Measurements from ENCODE around the gene RND1.
"Not testable (repeated sequence)": the region's sequence is repeated elsewhere in the genome, so short reads cannot be mapped to it uniquely, and the experiment has no call there.

The RND1 gene

DNA sequence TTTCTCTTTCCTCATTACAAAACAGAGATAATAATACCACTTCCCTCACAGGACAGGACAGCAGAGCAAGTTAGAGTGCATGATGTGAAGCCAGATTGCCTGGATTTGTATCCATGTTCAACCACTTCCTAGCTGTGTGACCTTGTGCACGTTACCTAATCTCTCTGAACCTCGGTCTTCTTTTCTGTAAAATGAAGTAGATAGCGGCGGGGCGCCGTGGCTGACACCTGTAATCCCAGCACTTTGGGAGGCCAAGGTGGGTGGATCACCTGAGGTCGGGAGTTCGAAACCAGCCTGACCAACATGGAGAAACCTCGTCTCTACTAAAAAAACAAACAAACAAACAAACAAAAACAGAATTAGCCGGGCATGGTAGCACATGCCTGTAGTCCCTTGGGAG, 10.7 kb downstream of the RND1 start:
- H3K27me3 Mint-ChIP-seq, H3K9me3 Mint-ChIP-seq, H3K27ac Mint-ChIP-seq, H3K36me3 Mint-ChIP-seq, H3K4me3 Mint-ChIP-seq: not testable (repeated sequence)
- H3K4me1 Mint-ChIP-seq: peaks cover 21% of the 10 kb centered on the region

DNA sequence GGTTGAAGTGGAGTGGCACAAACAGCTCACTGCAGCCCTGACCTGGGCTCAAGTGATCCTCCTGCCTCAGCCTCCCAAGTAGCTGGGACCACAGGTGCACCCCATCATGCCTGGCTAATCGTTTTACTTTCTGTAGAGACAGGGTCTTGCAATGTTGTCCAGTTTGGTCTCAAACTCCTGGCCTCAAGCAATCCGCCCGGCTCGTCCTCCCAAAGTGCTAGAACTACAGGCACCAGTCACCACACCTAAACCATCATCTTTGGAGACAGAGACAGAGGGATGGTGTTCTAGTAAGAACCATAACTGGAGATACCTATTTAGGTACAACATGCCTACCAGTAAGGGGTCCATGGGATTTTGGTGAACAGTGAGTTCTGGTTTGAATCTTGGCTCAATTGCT, 11.2 kb downstream of the RND1 start:
- peaks cover 25% of the 10 kb centered on the region for H3K4me1 Mint-ChIP-seq
- H3K27ac Mint-ChIP-seq: no peak overlapping the region
- H3K4me3 Mint-ChIP-seq: no peak overlapping the region
- no peaks in the 10 kb centered on the region for H3K9me3 Mint-ChIP-seq
- H3K27me3 Mint-ChIP-seq: no peaks in the 10 kb centered on the region
- H3K36me3 Mint-ChIP-seq: peaks cover 5% of the 10 kb centered on the region

DNA sequence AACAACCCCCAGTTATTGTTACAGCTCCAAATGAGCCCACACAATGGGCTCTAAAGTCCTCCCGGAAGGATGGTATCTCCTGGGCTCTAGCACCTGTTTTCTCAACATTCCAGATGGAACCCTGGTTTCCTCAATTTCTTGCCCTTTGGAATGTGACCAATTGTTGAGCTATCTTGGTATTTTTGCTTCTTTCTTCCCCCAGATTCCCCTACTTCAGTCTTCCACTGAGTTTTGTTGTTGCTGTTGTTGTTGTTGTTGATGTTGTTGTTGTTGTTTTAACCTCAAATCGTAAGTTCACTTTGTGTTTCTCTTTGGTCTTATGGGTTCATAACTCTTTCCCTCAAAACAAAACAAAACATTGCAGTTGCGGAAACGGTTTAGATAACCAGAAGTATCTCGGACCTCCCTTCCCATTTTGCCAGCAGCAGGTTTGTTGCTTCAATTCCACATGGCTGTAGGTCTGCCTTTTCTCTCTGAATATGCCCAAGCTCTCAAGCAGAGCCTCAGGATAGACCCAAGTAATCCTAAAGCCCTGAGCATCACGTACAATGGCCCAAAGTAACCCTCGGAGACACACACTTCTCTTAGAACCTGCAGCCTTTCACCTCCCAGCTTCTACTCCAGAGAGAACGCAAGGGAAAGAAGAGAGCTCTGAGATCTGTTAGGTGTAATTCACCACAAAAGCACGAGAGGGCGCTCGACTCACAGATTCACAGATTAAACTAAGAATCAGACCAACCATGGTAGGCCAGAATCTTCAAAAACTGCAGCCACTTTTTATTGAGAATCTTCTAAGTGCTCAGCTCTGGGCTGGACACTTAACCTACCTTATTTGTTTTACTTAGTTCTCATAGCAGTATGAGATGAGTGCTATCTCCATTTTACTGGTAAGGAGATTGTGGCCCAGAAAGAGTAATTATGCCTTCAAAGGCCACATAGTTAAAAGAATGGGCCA, 12.7 kb downstream of the RND1 start:
- H3K36me3 Mint-ChIP-seq: peaks cover 5% of the 10 kb centered on the region
- H3K27ac Mint-ChIP-seq: peak overlapping the region; percentile 97
- no peaks in the 10 kb centered on the region for H3K27me3 Mint-ChIP-seq
- H3K4me3 Mint-ChIP-seq: peak overlapping the region; percentile 87
- peaks cover 31% of the 10 kb centered on the region for H3K4me1 Mint-ChIP-seq
- no peaks in the 10 kb centered on the region for H3K9me3 Mint-ChIP-seq

DNA sequence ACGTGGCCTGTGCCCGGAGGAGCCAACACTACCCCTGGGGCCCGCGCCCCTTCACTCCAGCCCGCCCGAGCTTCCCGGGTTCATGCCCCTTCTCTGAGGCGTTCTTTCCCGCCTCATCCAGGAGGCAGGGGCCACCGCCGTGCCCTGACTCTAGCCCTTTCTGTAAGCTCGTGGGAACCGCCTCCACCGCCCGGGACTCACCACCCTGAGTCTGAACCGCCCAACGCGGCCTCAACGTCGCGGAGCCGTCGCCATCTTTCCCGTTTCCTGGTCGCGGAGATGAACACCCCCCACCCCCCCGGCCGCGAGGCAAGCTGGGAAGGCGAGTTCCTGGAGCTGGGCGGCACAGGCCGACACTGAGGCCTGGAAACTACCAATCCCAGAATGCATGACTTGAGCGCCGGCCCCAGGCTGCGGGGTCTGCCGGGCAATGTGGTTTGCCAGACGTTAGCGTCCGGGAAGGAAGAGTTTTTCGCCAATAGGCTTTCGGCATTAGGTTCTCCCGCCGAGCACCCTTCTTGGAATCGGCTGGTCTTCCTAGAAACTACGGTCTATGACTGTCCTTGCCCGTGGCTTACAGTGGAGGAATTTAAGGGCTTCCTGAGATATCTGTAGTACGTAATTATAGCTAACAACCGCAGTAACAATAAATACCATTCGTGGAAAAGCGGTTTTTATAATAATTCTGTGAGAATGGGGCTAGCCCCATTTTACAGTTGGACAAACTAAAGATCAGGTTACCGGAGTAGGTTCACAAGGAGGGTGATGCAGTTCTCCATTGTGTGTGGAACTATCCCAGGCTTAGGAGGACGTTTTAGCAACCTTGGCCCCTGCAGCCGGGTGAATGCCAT, 13.6 kb downstream of the RND1 start, which contains the start of gene DDX23:
TSS of gene DDX23 (minus strand) at position 281 of the 851 bp plus-strand sequence. CDS start 6,381 bp downstream, outside the sequence.
- Mint-ChIP-seq H3K27me3 (no peaks in the 10 kb centered on the region), H3K27ac (peak within 1 kb of the TSS; percentile 97), H3K4me1 (peaks cover 37% of the 10 kb centered on the region), H3K36me3 (peaks cover 5% of the 10 kb centered on the region), H3K4me3 (peak within 1 kb of the TSS; percentile 87), H3K9me3 (no peaks in the 10 kb centered on the region)

DNA sequence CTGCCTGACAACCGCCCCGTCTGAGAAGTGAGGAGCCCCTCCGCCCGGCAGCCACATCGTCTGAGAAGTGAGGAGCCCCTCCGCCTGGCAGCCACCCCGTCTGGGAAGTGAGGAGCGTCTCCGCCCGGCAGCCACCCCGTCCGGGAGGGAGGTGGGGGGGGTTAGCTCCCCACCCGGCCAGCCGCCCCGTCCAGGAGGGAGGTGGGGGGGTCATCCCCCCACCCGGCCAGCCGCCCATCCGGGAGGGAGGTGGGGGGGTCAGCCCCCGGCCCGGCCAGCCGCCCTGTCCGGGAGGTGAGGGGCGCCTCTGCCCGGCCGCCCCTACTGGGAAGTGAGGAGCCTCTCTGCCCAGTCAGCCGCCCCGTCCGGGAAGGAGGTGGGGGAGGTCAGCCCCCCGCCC, 23.6 kb downstream of the RND1 start:
- not testable (repeated sequence) for H3K4me1 Mint-ChIP-seq, H3K4me3 Mint-ChIP-seq, H3K27me3 Mint-ChIP-seq, H3K27ac Mint-ChIP-seq, H3K9me3 Mint-ChIP-seq
- peaks cover 15% of the 10 kb centered on the region for H3K36me3 Mint-ChIP-seq

DNA sequence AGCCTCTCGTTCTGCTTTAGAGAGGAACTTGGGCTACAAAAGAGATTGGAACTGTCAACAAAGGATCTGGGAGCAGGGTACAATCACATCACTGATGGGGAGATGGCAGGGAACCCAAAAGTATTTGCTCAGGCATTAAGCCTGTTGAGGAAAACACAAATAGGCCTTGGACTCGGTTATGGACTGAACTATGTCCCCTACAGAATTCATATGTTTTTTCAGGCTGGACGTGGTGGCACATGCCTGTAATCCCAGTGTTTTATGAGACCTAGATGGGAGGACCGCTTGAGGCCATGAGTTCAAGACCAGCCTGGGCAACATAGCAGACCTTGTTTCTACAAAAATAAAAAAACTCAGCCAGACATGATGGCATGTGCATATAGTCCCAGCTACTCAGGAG, 27.6 kb downstream of the RND1 start:
- Mint-ChIP-seq H3K4me1 (no peaks in the 10 kb centered on the region), H3K9me3 (no peaks in the 10 kb centered on the region), H3K4me3 (no peak overlapping the region), H3K27ac (no peak overlapping the region), H3K36me3 (peaks cover 17% of the 10 kb centered on the region), H3K27me3 (no peaks in the 10 kb centered on the region)

DNA sequence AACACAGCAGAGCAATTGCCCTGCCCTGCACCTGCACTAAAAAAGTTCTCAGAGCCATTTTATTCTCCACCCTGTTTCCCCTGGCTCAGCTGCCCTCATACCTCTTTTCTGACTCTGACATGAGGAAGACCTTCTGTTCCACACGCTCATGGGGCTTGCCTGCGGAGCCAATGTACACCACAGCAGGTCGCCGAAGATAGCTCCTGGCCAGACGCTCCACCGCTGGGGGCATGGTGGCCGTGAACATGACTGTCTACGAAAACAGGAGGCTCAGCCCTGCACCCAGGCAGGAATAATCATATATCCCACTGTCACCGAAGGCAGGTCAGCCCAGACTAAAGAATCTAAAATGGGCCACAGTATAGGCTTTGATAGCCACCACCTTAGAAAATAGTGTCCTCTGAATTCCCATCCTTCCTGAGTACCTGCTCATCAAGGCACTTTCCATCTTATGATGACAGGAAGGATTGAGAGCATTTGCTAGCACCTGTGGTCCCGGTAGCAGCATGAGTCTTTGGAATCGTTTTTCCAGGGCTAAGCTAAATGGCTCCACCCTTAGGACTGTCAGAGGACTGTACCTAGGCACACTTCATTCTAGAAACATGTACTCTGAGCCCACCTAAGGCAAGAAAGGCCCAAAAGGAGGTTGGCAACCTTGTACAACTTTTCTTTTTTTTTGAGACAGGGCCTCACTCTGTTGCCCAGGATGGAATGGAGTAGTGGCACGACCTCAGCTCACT, 33.2 kb downstream of the RND1 start:
- Mint-ChIP-seq H3K4me1 (no peaks in the 10 kb centered on the region), H3K27ac (no peak overlapping the region), H3K9me3 (no peaks in the 10 kb centered on the region), H3K4me3 (no peak overlapping the region), H3K36me3 (peaks cover 14% of the 10 kb centered on the region), H3K27me3 (no peaks in the 10 kb centered on the region)

DNA sequence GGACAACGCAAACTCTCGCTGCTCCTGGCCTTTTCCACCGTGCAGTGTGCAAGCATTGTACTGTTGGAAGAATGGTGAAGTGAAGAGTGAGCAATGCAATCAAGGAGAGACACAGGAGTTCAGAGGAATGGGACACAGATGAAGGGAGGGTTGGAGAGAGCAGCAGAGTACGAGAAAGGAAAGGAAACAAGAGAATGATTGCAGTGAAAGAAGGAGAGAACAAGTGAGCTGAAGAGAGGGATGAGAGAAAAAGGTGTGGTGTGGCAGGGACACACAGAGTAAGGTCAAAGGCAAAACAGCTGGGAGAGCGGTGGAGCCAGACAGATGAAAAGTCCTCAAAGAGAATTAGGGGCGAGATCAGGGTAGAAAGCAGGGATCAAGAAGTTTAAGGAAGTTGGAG, 34.4 kb downstream of the RND1 start:
- H3K27me3 Mint-ChIP-seq: no peaks in the 10 kb centered on the region
- no peaks in the 10 kb centered on the region for H3K4me1 Mint-ChIP-seq
- H3K36me3 Mint-ChIP-seq: peaks cover 10% of the 10 kb centered on the region
- H3K4me3 Mint-ChIP-seq: no peak overlapping the region
- no peaks in the 10 kb centered on the region for H3K9me3 Mint-ChIP-seq
- H3K27ac Mint-ChIP-seq: no peak overlapping the region

DNA sequence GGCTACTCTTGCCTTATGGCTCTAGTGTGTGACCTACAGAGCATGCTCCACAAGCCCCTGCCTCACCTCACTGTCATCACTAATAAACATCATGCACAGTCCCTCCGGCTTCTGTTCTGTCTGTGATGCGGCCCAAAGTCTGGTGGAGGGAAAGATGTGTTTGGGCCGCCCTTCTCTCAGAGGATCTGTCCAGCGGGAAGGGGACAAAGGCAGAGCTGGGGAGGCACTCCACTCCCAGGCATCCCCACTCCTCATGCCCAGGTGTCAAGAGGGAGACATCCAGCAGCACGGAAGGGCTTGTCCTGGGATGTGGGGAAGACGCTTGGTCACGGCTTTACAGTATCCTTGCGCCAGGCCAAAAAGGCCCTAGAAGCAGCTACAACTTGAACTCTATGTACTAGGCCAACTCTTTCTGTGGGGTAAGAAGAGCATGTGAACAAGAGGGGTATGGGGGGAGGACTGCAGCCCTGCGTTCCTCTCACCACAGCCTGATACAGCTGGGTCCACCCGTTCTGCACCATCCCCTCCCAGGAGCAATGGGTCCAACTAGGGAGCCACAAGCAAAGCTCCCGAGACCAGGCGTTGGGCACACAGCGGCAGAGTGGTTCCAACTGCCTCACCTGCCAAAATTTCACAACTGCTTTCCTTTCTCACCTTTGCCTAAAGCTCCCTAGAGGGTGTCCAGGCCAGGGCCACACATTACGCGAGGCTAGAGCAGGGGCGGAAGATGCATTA, 36.7 kb downstream of the RND1 start:
- Mint-ChIP-seq H3K4me3 (no peak overlapping the region), H3K36me3 (peaks cover 9% of the 10 kb centered on the region), H3K27me3 (no peaks in the 10 kb centered on the region), H3K4me1 (no peaks in the 10 kb centered on the region), H3K9me3 (no peaks in the 10 kb centered on the region), H3K27ac (no peak overlapping the region)

DNA sequence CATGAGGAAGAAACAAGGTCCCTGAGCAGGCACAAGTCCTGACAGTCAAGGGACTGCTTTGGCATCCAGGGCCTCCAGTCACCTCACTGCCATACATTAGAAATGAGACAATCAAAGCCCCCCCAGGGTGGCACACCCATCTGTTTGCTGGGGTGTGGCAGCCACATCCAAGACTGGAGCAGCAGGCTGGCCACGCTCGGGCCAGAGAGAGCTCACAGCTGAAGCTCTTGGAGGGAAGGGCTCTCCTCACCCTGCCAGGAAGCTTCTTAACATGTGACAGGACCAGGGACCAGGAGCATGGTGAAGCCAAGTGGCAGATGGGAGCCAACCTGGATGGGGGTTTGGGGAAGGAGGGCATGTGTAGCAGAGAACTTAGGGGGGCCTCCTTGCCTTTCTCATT, 37.4 kb downstream of the RND1 start:
- Mint-ChIP-seq H3K36me3 (peaks cover 6% of the 10 kb centered on the region), H3K9me3 (no peaks in the 10 kb centered on the region), H3K27ac (no peak overlapping the region), H3K4me3 (no peak overlapping the region), H3K27me3 (no peaks in the 10 kb centered on the region), H3K4me1 (no peaks in the 10 kb centered on the region)

DNA sequence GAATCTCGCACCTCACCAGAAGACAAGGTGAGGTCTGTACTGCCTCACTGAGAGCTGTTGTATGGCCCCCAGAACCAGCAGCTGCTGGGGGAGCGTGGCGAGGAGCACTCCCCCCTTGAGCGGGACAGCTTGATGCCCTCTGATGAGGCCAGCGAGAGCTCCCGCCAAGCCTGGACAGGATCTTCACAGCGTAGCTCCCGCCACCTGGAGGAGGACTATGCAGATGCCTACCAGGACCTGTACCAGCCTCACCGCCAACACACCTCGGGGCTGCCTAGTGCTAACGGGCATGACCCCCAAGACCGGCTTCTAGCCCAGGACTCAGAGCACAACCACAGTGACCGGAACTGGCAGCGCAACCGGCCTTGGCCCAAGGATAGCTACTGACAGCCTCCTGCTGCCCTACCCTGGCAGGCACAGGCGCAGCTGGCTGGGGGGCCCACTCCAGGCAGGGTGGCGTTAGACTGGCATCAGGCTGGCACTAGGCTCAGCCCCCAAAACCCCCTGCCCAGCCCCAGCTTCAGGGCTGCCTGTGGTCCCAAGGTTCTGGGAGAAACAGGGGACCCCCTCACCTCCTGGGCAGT, 38.1 kb downstream of the RND1 start:
- Mint-ChIP-seq H3K27me3 (no peaks in the 10 kb centered on the region), H3K9me3 (no peaks in the 10 kb centered on the region), H3K4me1 (no peaks in the 10 kb centered on the region), H3K4me3 (no peak overlapping the region), H3K27ac (no peak overlapping the region), H3K36me3 (peaks cover 3% of the 10 kb centered on the region)

DNA sequence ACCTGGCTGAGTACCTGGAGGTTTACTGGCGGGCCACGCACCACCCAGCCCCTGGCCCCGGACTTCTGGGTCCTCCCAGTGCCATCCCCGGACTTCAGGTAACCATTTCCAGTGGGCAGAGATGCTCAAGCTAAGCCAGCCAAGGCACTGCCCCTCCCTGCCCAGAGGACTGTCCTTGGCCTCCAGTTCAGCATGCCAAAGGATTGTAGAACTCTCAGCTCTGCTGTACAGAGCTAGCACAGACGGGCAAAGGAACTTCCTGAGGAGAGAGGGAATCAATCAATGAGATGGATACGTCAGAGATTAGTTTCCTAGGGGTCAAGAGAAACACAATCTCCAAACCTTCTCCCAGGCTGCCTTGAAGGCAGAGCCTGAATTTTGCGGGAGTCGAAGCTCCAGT, 38.6 kb downstream of the RND1 start:
- no peaks in the 10 kb centered on the region for H3K27me3 Mint-ChIP-seq
- no peaks in the 10 kb centered on the region for H3K36me3 Mint-ChIP-seq
- no peaks in the 10 kb centered on the region for H3K9me3 Mint-ChIP-seq
- H3K27ac Mint-ChIP-seq: no peak overlapping the region
- H3K4me1 Mint-ChIP-seq: no peaks in the 10 kb centered on the region
- H3K4me3 Mint-ChIP-seq: no peak overlapping the region

DNA sequence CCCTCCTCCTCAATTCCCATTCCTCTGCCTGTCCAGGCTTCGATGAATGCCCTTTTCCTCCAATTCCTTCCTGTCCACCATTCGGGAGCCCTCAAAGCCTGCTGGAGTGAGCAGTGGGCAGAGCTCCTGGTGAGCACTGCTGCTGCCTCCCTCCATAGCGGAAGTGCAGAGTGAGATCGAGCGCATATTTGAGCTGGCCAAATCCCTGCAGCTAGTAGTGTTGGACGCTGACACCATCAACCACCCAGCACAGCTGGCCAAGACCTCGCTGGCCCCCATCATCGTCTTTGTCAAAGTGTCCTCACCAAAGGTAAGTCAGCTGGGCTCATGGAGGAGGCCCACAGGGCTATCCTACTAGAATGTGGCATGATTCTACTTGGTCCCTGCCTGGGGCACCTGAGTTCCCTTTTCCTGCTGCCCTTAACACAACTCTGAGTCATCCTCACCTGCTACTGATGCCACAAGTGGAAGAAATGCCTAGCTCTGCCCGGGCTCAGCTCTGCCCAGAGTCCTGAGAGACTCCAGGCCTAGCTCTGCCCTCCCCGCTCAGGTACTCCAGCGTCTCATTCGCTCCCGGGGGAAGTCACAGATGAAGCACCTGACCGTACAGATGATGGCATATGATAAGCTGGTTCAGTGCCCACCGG, 39.3 kb downstream of the RND1 start:
- no peaks in the 10 kb centered on the region for H3K27me3 Mint-ChIP-seq

DNA sequence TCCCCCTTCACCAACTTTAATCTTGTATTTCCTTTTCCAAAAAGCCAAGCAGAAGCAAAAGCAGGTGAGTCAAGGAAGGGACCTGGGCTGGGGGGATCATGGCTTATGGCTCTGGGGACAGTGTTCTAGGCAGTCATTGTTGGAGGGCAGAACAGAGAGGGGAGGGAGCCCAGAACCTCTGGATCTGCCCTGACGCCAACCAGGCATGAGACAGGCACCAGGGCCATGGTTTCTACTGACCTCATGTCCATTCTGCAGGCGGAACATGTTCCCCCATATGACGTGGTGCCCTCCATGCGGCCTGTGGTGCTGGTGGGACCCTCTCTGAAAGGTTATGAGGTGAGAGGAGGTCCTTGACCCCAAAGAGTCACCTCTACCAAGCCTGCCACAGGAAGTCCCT, 40.8 kb downstream of the RND1 start:
- H3K36me3 Mint-ChIP-seq: no peaks in the 10 kb centered on the region
- no peak overlapping the region for H3K27ac Mint-ChIP-seq
- no peaks in the 10 kb centered on the region for H3K27me3 Mint-ChIP-seq
- H3K9me3 Mint-ChIP-seq: no peaks in the 10 kb centered on the region
- H3K4me3 Mint-ChIP-seq: no peak overlapping the region
- H3K4me1 Mint-ChIP-seq: no peaks in the 10 kb centered on the region

More for the DNA sequence above, 39.3 kb downstream of the RND1 start:
- H3K9me3 Mint-ChIP-seq: no peaks in the 10 kb centered on the region
- H3K4me1 Mint-ChIP-seq: no peaks in the 10 kb centered on the region
- H3K36me3 Mint-ChIP-seq: no peaks in the 10 kb centered on the region
- no peak overlapping the region for H3K4me3 Mint-ChIP-seq
- peak overlapping the region; percentile 25 for H3K27ac Mint-ChIP-seq
